HG02642 (cell line): ENCODE results near the gene MROH7.
"Not testable (repeated sequence)": the region's sequence is repeated elsewhere in the genome, so short reads cannot be mapped to it uniquely, and the experiment has no call there.

Experiments
- ATAC-seq: cut with Tn5 transposase; IDR thresholded peaks from one replicate; pipeline ENCODE4 v1.9.1; 2021; ENCODE audit warnings: mild to moderate bottlenecking; ENCODE audit not compliant: unreplicated experiment, poor library complexity

The MROH7 gene

GRCh38 chr1:54609301-54609921 lies 32.2 kb upstream of the MROH7 start:
- no peak for ATAC-seq

GRCh38 chr1:54610048-54610447 lies 31.5 kb upstream of the MROH7 start:
- no peak for ATAC-seq

GRCh38 chr1:54610601-54611580 lies 30.7 kb upstream of the MROH7 start:
- ATAC-seq = no peak

- no peak for ATAC-seq
Observed at GRCh38 chr1:54611621-54612020, 30.0 kb upstream of the MROH7 start.

- no peak for ATAC-seq
Observed at GRCh38 chr1:54614024-54614423, 27.6 kb upstream of the MROH7 start.

- ATAC-seq = no peak
Observed at GRCh38 chr1:54614563-54614962, 27.0 kb upstream of the MROH7 start.

- no peak for ATAC-seq
Observed at GRCh38 chr1:54615531-54616279, 25.9 kb upstream of the MROH7 start.

- no peak for ATAC-seq
Observed at GRCh38 chr1:54619749-54620148, 21.8 kb upstream of the MROH7 start.

GRCh38 chr1:54623216-54624007 lies 18.2 kb upstream of the MROH7 start, which contains the start of gene FAM151A:
Gene FAM151A, minus strand, starts transcription at chr1:54623525. Its CDS starts 130 bp downstream, at chr1:54623395.
- no peak for ATAC-seq

- ATAC-seq = no peak
Observed at GRCh38 chr1:54624466-54625464, 16.8 kb upstream of the MROH7 start.

GRCh38 chr1:54627196-54627595 lies 14.4 kb upstream of the MROH7 start:
- no peak for ATAC-seq

- not testable (repeated sequence) for ATAC-seq
Observed at GRCh38 chr1:54635804-54636203, 5.8 kb upstream of the MROH7 start.

GRCh38 chr1:54636461-54637446 lies 4.8 kb upstream of the MROH7 start:
- ATAC-seq = not testable (repeated sequence)

GRCh38 chr1:54640361-54640760 lies 1.2 kb upstream of the MROH7 start:
- no peak for ATAC-seq

GRCh38 chr1:54643736-54644135 lies 2.1 kb downstream of the MROH7 start:
- ATAC-seq = no peak

- ATAC-seq = no peak
Observed at GRCh38 chr1:54645806-54646676, 4.5 kb downstream of the MROH7 start.
